ENCODE measurements around the gene GRM1. TPM values are rescaled to one million over a fixed set of nuclear protein-coding genes. Genes with fewer than 3 reads are reported as not detected.

Gene GRM1
- total and polyA plus RNA-seq, 2 donors (not counting 3 experiments of a cell fraction or from before 2014, with no cell fraction given) = 0.07 TPM; not detected in 1

- H3K4me2 ChIP-seq (ENCODE audit: insufficient read depth, low read length) = no peak overlapping the region
- no peak overlapping the region for H3K27ac ChIP-seq (ENCODE audit: insufficient read depth, low read depth, low read length)
- no peak overlapping the region for H3K4me3 ChIP-seq (replicated peaks in 1 of 3; ENCODE audit: insufficient read depth in 1 of 3, low read depth in 1 of 3, low read length in 3 of 3)
- CTCF ChIA-PET = interaction anchor here (0.9 to 1.2 kb wide), 3 partner anchors 21 to 407 kb away, joined by 3 to 8 read pairs (median 4); partner anchors contain the start of gene RAB32
- POLR2A ChIA-PET = interaction anchor here (1.2 kb wide), 1 partner anchor 20 kb away, joined by 4 read pairs; no protein-coding TSS in a partner anchor
- H2AFZ ChIP-seq (ENCODE audit: low read depth, low read length) = peak overlapping the region; percentile 10
- H3K4me1 ChIP-seq (ENCODE audit: control insufficient read depth, extremely low read depth, insufficient read depth, low read length) = peaks cover 28% of the 10 kb centered on the region
- H3K36me3 ChIP-seq (ENCODE audit: control insufficient read depth in 2 of 2, extremely low read depth in 1 of 2, insufficient read depth in 2 of 2, low read length in 2 of 2) = no peaks in the 10 kb centered on the region
- TF ChIP-seq FOS (IDR thresholded peaks at IDR 0.05; ENCODE audit: borderline replicate concordance, insufficient read depth, low read length) (peak; percentile 68), EZH2 (IDR thresholded peaks at IDR 0.05; ENCODE audit: borderline replicate concordance, low read depth, low read length, severe bottlenecking) (no peak), GATA2 (IDR thresholded peaks at IDR 0.05; ENCODE audit: insufficient read depth, insufficient read length, low read depth, low read length) (peak; percentile 85), MYC (IDR thresholded peaks at IDR 0.05; ENCODE audit: low read depth, low read length) (no peak), POLR2A (IDR thresholded peaks at IDR 0.05; ENCODE audit: low read depth, low read length) (peak; percentile 37), POLR2AphosphoS5 (IDR thresholded peaks at IDR 0.05; ENCODE audit: insufficient read depth, low read depth, low read length) (peak; percentile 75), CTCF (IDR thresholded peaks at IDR 0.05; ENCODE audit: extremely low read depth in 1 of 2, insufficient read depth in 1 of 2, low read depth in 1 of 2, low read length in 2 of 2) (no peak), JUN (IDR thresholded peaks at IDR 0.05; ENCODE audit: borderline replicate concordance, insufficient read depth, insufficient read length, low read depth) (peak; percentile 2), MAX (IDR thresholded peaks at IDR 0.05; ENCODE audit: insufficient read depth, insufficient read length) (no peak)
- no peak overlapping the region for H3K9ac ChIP-seq (replicated peaks; ENCODE audit: extremely low read depth, insufficient read depth, low read length)
- DNase-seq (ENCODE audit: low read depth, low spot score) (peak; percentile 74), FAIRE-seq (peak; percentile 59)
- BruUV-seq (replicated peaks) = no TSS peak
- no peaks in the 10 kb centered on the region for H3K27me3 ChIP-seq (ENCODE audit: control insufficient read depth in 2 of 2, insufficient read depth in 2 of 2, low read length in 2 of 2)
- H3K9me3 ChIP-seq (replicated peaks; ENCODE audit: control insufficient read depth, insufficient read depth, low read length) = no peaks in the 10 kb centered on the region
- no peaks in the 10 kb centered on the region for H4K20me1 ChIP-seq (replicated peaks; ENCODE audit: control insufficient read depth, extremely low read depth, insufficient read depth, low read length)
- intact Hi-C loops (cut with micrococcal nuclease) = loop anchor here (1.0 to 5.0 kb wide), 3 partner anchors 22 to 206 kb away; partner anchors contain the start of gene RAB32
- dilution Hi-C loops (cut with MboI; ENCODE audit: extremely low pct_ligation_motif_present, low sequenced_read_pairs) = no loop called here
- H3K9me1 ChIP-seq (replicated peaks; ENCODE audit: control insufficient read depth, extremely low read depth, insufficient read depth, low read length) = no peaks in the 10 kb centered on the region
- H3K79me2 ChIP-seq (ENCODE audit: control insufficient read depth, insufficient read depth, low read length) = no peaks in the 10 kb centered on the region
These were observed 307.3 kb downstream of the GRM1 start for GRCh38 chr6:146336191-146336590.

All from endothelial cell of umbilical vein (primary cell).